VCaP (cell line): ENCODE results near the gene CDK17.

Experiments
- H3K27ac ChIP-seq: fragments of 450-650 bp; 2 replicates; pipeline ENCODE4 v1.5.1; 2017
- CTCF ChIP-seq: fragments of 450-650 bp; conservative IDR thresholded peaks from 2 replicates; pipeline ENCODE4 v1.5.1; 2017; ENCODE audit warnings: mild to moderate bottlenecking, moderate library complexity

CDK17 gene

GRCh38 chr12:96256672-96257361, 143.4 kb downstream of the CDK17 start:
- no peak overlapping the region for H3K27ac ChIP-seq
- TF ChIP-seq CTCF = no peak

- no peak for TF ChIP-seq CTCF
- H3K27ac ChIP-seq = no peak overlapping the region
Observed at GRCh38 chr12:96255077-96255476, 145.2 kb downstream of the CDK17 start.

GRCh38 chr12:96250119-96250685, 150.0 kb downstream of the CDK17 start:
- no peak overlapping the region for H3K27ac ChIP-seq
- no peak for TF ChIP-seq CTCF

GRCh38 chr12:96249196-96250118, 150.8 kb downstream of the CDK17 start:
- no peak for TF ChIP-seq CTCF
- H3K27ac ChIP-seq = no peak overlapping the region

GRCh38 chr12:96248136-96248931, 151.9 kb downstream of the CDK17 start:
- H3K27ac ChIP-seq = no peak overlapping the region
- TF ChIP-seq CTCF = no peak

- TF ChIP-seq CTCF = no peak
- H3K27ac ChIP-seq = no peak overlapping the region
Observed at GRCh38 chr12:96247563-96247962, 152.7 kb downstream of the CDK17 start.
